Central memory CD8-positive, alpha-beta T cell (primary cell): Measurements from ENCODE around the gene PHKG2.
A peak's percentile ranks its signal among the peaks of the same experiment; 100 is the strongest.

Source experiments
- ATAC-seq: fragments of 150-1000 bp; cut with Tn5 transposase; replicated peaks from 2 replicates; pipeline ENCODE4 v1.10.0; 2022; ENCODE audit warnings: mild to moderate bottlenecking, moderate FRiP score, moderate number of reproducible peaks; ENCODE audit not compliant: poor library complexity, severe bottlenecking; ENCODE audit errors: extremely low read depth
- DNase-seq, 2 donors: peaks; one replicate each; pipeline ENCODE4 v3.0.0; 2021; ENCODE audit warnings: low spot score in 2 of 2
- H3K27ac Mint-ChIP-seq: one replicate; pipeline ENCODE4 v1.8.0; 2022; ENCODE audit warnings: low read depth, mild to moderate bottlenecking, moderate library complexity, mixed read lengths
- H3K27me3 Mint-ChIP-seq: one replicate; pipeline ENCODE4 v1.8.0; 2022; ENCODE audit warnings: mixed read lengths
- H3K36me3 Mint-ChIP-seq: one replicate; pipeline ENCODE4 v1.8.0; 2022; ENCODE audit warnings: mild to moderate bottlenecking, moderate library complexity, mixed read lengths; ENCODE audit not compliant: insufficient read depth
- H3K4me1 Mint-ChIP-seq: one replicate; pipeline ENCODE4 v1.8.0; 2022; ENCODE audit warnings: mixed read lengths
- H3K4me3 Mint-ChIP-seq: one replicate; pipeline ENCODE4 v1.8.0; 2022; ENCODE audit warnings: mild to moderate bottlenecking, moderate library complexity, mixed read lengths
- H3K9me3 Mint-ChIP-seq: one replicate; pipeline ENCODE4 v1.8.0; 2022; ENCODE audit warnings: mixed read lengths

Gene PHKG2

GRCh38 chr16:30736995-30737793, 11.0 kb upstream of the PHKG2 start:
- DNase-seq = no peak
- Mint-ChIP-seq H3K9me3 (no peaks in the 10 kb centered on the region), H3K27me3 (no peaks in the 10 kb centered on the region), H3K27ac (no peak overlapping the region), H3K4me1 (peaks cover 18% of the 10 kb centered on the region), H3K36me3 (peaks cover 63% of the 10 kb centered on the region), H3K4me3 (no peak overlapping the region)
- no peak for ATAC-seq

GRCh38 chr16:30737794-30738648, 10.2 kb upstream of the PHKG2 start:
- H3K4me3 Mint-ChIP-seq = no peak overlapping the region
- no peaks in the 10 kb centered on the region for H3K27me3 Mint-ChIP-seq
- H3K27ac Mint-ChIP-seq = peak overlapping the region; percentile 79
- DNase-seq (no peak), ATAC-seq (no peak)
- peaks cover 57% of the 10 kb centered on the region for H3K36me3 Mint-ChIP-seq
- no peaks in the 10 kb centered on the region for H3K9me3 Mint-ChIP-seq
- H3K4me1 Mint-ChIP-seq = peaks cover 18% of the 10 kb centered on the region

- no peak for ATAC-seq
- DNase-seq = no peak
- no peaks in the 10 kb centered on the region for H3K9me3 Mint-ChIP-seq
- H3K27ac Mint-ChIP-seq = peak overlapping the region; percentile 79
- peaks cover 18% of the 10 kb centered on the region for H3K4me1 Mint-ChIP-seq
- H3K27me3 Mint-ChIP-seq = no peaks in the 10 kb centered on the region
- no peak overlapping the region for H3K4me3 Mint-ChIP-seq
- H3K36me3 Mint-ChIP-seq = peaks cover 50% of the 10 kb centered on the region
These were observed 9.0 kb upstream of the PHKG2 start for GRCh38 chr16:30738984-30739951.

- DNase-seq (no peak), ATAC-seq (no peak)
- Mint-ChIP-seq H3K27ac (peak overlapping the region; percentile 3), H3K36me3 (peaks cover 39% of the 10 kb centered on the region), H3K4me1 (peaks cover 18% of the 10 kb centered on the region), H3K4me3 (no peak overlapping the region), H3K27me3 (no peaks in the 10 kb centered on the region), H3K9me3 (no peaks in the 10 kb centered on the region)
These were observed 7.6 kb upstream of the PHKG2 start for GRCh38 chr16:30740364-30741251.

GRCh38 chr16:30741461-30741914, 6.7 kb upstream of the PHKG2 start:
- Mint-ChIP-seq H3K27ac (peak overlapping the region; percentile 3), H3K9me3 (no peaks in the 10 kb centered on the region), H3K4me3 (no peak overlapping the region), H3K4me1 (peaks cover 18% of the 10 kb centered on the region), H3K27me3 (no peaks in the 10 kb centered on the region), H3K36me3 (peaks cover 30% of the 10 kb centered on the region)
- DNase-seq = no peak
- ATAC-seq = no peak

GRCh38 chr16:30743716-30744115, 4.5 kb upstream of the PHKG2 start:
- ATAC-seq (no peak), DNase-seq (no peak)
- H3K4me1 Mint-ChIP-seq = peaks cover 28% of the 10 kb centered on the region
- H3K27me3 Mint-ChIP-seq = no peaks in the 10 kb centered on the region
- H3K9me3 Mint-ChIP-seq = no peaks in the 10 kb centered on the region
- no peak overlapping the region for H3K4me3 Mint-ChIP-seq
- H3K27ac Mint-ChIP-seq = no peak overlapping the region
- peaks cover 28% of the 10 kb centered on the region for H3K36me3 Mint-ChIP-seq

- Mint-ChIP-seq H3K4me1 (peaks cover 33% of the 10 kb centered on the region), H3K4me3 (no peak overlapping the region), H3K27ac (no peak overlapping the region), H3K9me3 (no peaks in the 10 kb centered on the region), H3K36me3 (peaks cover 31% of the 10 kb centered on the region), H3K27me3 (no peaks in the 10 kb centered on the region)
- no peak for ATAC-seq
- no peak for DNase-seq
These were observed 4.0 kb upstream of the PHKG2 start for GRCh38 chr16:30744183-30744582.

GRCh38 chr16:30745082-30745481, 3.1 kb upstream of the PHKG2 start:
- Mint-ChIP-seq H3K36me3 (peaks cover 31% of the 10 kb centered on the region), H3K27ac (peak overlapping the region; percentile 2), H3K4me3 (no peak overlapping the region), H3K4me1 (peaks cover 42% of the 10 kb centered on the region), H3K9me3 (no peaks in the 10 kb centered on the region), H3K27me3 (no peaks in the 10 kb centered on the region)
- no peak for DNase-seq
- ATAC-seq = no peak

GRCh38 chr16:30746638-30747175, 1.5 kb upstream of the PHKG2 start:
- Mint-ChIP-seq H3K36me3 (peaks cover 30% of the 10 kb centered on the region), H3K4me1 (peaks cover 40% of the 10 kb centered on the region), H3K4me3 (no peak overlapping the region), H3K27ac (no peak overlapping the region), H3K9me3 (no peaks in the 10 kb centered on the region), H3K27me3 (no peaks in the 10 kb centered on the region)
- DNase-seq (no peak), ATAC-seq (no peak)

GRCh38 chr16:30747331-30747730, 894 bp upstream of the PHKG2 start:
- ATAC-seq (no peak), DNase-seq (no peak)
- Mint-ChIP-seq H3K27ac (peak overlapping the region; percentile 86), H3K36me3 (peaks cover 30% of the 10 kb centered on the region), H3K27me3 (no peaks in the 10 kb centered on the region), H3K9me3 (no peaks in the 10 kb centered on the region), H3K4me3 (peak overlapping the region; percentile 90), H3K4me1 (peaks cover 36% of the 10 kb centered on the region)
